CD4-positive, alpha-beta T cell treated with Interleukin-17A for 4 hours (primary cell): ENCODE results near the gene C4orf51.

ENCODE experiments used
- DNase-seq: peaks from one replicate; pipeline ENCODE4 v3.0.0-alpha.2; 2020; ENCODE audit warnings: mixed read lengths

The C4orf51 gene

DNA sequence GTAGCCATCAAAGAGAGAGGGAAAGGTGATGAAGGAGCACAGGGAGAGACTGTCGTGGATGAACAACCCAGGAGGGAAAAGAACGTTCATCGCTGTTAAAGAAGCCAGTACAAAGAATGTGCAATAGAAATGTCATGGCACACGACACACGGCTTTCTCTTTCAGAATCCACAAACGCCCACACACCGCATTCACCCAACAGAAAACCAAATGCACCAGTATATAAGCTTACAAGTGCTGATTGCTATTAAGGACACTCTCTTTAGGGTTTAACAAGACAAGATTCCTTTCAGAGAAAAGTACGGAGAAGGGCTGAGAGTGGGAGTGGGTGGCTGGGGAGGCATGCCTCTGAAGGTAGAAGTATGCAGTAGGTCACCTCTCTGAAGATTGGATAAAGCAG, 80.2 kb downstream of the C4orf51 start:
- no peak for DNase-seq

GRCh38 chr4:145760961-145761929, 81.3 kb downstream of the C4orf51 start:
- DNase-seq = no peak

- DNase-seq = no peak
Measured at GRCh38 chr4:145762719-145763118, 82.8 kb downstream of the C4orf51 start.

DNA sequence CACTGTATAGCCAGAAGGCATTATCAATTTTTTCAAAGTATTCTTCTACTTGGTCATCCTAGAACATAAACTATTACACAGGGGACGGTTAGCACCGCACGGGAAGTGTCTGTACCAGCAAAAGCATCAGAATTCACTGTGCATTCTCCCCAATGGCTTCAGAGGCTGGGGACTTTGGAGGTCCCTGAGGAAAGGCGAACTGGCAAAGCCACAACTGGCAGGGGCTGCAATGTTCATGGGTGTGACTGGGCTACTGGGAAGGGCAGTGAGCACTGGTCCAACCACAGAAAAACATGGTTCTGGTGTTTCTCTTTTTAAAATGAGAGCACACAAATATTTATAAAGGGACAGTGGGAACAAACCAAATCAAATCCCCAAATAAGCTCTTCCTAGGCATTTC, 83.5 kb downstream of the C4orf51 start:
- no peak for DNase-seq

- no peak for DNase-seq
Measured at GRCh38 chr4:145766273-145766672, 86.3 kb downstream of the C4orf51 start.

DNA sequence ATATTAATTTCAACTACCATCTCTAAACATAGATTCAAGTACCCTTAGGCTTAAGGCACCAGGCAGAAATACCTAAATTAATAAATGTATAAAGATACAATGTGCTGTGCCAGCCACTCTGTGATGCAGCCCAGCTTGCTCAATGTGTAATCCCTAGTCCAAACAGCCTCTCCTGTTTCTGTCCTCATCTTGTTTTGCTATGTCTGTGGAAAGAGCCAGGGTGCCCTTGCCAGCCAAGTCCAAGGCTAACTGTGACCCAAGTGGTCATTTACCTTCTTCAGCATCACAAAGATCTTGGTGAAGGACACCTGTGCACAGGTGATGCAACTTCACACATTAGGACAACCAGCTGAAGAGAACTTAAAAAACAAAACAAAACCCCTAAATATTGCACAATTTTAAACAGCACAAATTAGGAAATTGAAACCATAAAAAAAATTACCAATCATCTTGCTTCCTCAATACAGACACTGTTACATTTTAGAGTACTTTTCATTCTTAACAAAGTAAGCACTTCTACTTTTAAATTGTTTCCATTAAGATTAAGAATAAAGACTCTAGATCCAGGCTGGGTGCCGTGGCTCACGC, 89.6 kb downstream of the C4orf51 start:
- no peak for DNase-seq

DNA sequence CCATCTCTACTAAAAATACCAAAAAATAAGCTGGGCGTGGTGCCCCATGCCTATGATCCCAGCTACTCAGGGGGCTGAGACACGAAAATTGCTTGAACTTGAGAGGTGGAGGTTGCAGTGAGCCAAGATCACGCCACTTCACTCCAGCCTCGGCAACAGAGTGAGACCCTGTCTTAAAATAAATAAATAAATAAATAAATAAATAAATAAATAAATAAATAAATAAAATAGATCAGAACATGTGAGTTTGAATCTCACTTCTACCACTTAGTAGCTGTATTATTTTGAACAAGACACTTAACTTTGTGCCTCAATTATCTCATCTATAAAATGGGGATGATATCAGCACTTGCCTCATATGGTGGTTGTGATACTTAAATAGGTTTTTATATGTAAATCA, 90.2 kb downstream of the C4orf51 start:
- no peak for DNase-seq

DNA sequence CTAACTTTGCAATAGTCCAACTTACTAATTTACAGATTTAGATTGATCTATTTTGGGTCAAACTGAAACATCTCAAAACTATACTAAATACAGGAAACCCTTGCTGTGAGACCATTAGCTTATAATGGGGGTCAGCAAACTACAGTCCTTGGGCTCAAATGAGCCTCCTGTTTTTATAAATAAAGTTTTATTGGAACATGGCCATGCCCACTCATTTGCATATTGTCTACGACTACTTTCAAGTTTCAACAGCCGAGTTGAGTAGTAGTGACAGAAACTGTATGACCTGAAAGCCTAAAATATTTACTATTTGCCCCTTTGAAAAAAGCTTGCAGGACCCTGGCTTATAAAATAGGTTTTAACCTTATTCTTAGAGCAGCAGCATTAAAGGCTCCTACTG, 92.4 kb downstream of the C4orf51 start:
- DNase-seq = no peak

GRCh38 chr4:145773581-145774234, 93.8 kb downstream of the C4orf51 start:
- DNase-seq = no peak

DNA sequence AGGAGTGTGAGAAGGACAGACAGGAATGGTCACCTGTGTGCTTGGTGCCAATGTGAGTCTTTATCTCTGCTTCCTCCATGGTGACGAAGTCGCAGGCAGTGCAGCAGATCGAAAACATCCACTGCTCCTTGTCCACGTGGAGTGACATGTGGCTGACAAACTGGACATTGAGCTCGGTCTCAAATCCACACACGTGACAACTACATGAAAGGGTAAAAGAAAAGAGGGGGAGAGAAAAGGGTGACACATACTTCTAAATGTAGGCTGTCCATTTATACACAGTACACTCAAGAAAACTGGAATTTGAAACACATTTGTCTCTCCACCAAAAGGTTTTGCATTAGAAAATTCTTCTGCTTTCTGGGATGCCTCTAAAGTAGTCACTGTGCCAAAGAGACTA, 94.5 kb downstream of the C4orf51 start:
- no peak for DNase-seq

DNA sequence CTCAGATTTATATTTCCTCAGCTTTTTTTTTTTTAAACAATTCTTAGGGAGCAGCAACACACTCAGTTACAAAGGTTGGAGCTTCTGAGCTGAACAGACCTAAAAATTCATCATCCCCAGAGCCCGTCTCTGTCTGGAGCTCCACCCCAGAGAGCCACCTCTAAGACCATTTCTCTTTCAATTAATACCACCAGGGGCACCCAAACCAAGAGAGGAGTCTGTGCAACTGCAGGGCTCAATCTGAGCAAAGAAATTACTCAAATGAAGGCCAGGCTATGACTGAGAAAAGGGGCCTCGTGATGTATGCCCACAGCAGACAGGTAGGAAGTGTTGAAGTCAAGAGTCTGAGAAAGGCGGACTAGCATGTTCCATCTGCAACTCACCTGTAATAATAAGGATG, 95.5 kb downstream of the C4orf51 start:
- DNase-seq = no peak

DNA sequence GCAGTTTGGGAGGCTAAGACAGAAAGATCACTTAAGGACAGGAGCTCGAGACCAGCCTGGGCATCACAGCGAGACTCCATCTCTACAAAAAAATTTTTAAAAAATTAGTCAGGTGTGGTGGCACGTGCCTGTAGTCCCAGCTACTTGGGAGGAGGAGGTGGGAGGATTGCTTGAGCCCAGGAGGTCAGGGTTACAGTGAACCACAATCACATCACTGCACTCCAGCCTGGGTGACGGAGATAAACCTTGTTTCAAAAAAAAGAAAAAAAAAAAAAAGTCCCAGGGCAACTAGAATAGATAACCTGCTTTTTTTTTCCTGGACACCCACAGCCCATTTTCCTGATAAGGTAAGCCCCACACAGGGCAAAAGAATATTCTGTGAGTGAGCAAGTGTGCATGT, 96.3 kb downstream of the C4orf51 start:
- no peak for DNase-seq

- no peak for DNase-seq
Measured at GRCh38 chr4:145779319-145779801, 99.4 kb downstream of the C4orf51 start.

DNA sequence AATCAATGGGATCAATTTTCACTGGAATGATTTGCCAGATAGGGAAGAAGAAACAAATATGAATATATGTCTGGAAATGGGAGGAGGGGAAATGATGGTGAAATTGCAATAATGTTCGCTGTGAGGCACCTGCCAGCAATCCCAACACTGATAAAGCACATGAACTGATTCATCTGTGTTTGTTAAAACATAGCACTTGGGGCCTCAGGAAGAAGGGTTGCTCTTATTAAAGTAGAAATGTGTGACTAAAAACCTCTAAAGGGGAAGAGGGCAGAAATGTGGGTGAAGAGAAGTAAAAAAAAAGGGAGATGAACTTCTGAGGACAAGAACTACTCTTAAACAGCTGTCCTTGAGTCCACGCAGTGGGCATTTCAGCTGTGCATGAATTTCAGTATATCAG, 101.4 kb downstream of the C4orf51 start:
- no peak for DNase-seq
